GM18867 (cell line): ENCODE measurements around the gene C17orf58.
"Not testable (repeated sequence)": the region's sequence is repeated elsewhere in the genome, so short reads cannot be mapped to it uniquely, and the experiment has no call there.

Source experiments
- ATAC-seq: cut with Tn5 transposase; IDR thresholded peaks from one replicate; pipeline ENCODE4 v1.9.1; 2021; ENCODE audit warnings: mild to moderate bottlenecking, moderate library complexity; ENCODE audit not compliant: unreplicated experiment

C17orf58 gene

GRCh38 chr17:68006797-68007196 is 10.5 kb upstream of the C17orf58 start:
- no peak for ATAC-seq

GRCh38 chr17:68004201-68004600 is 7.9 kb upstream of the C17orf58 start:
- ATAC-seq: no peak

- ATAC-seq: no peak
These were observed 3.1 kb upstream of the C17orf58 start for GRCh38 chr17:67999291-67999911.

- ATAC-seq: no peak
These were observed 2.2 kb upstream of the C17orf58 start for GRCh38 chr17:67998466-67998865.

GRCh38 chr17:67995570-67996263 is 552 bp downstream of the C17orf58 start:
- ATAC-seq: no peak

- no peak for ATAC-seq
These were observed 1.3 kb downstream of the C17orf58 start for GRCh38 chr17:67994817-67995569.

- no peak for ATAC-seq
These were observed 2.3 kb downstream of the C17orf58 start for GRCh38 chr17:67993998-67994361.

GRCh38 chr17:67993153-67993997 is 2.9 kb downstream of the C17orf58 start:
- ATAC-seq: peak; percentile 78

GRCh38 chr17:67992548-67993152 is 3.6 kb downstream of the C17orf58 start:
- no peak for ATAC-seq

GRCh38 chr17:67990909-67991308 is 5.4 kb downstream of the C17orf58 start:
- no peak for ATAC-seq

- ATAC-seq: no peak
These were observed 12.9 kb downstream of the C17orf58 start for GRCh38 chr17:67983383-67983688.

GRCh38 chr17:67982686-67983382 is 13.4 kb downstream of the C17orf58 start:
- no peak for ATAC-seq

GRCh38 chr17:67982034-67982640 is 14.1 kb downstream of the C17orf58 start:
- ATAC-seq: no peak

- ATAC-seq: not testable (repeated sequence)
These were observed 15.4 kb downstream of the C17orf58 start for GRCh38 chr17:67980883-67981282.

- no peak for ATAC-seq
These were observed 15.8 kb downstream of the C17orf58 start for GRCh38 chr17:67980456-67980855.

- ATAC-seq: not testable (repeated sequence)
These were observed 20.0 kb downstream of the C17orf58 start for GRCh38 chr17:67976306-67976705.

GRCh38 chr17:67974598-67975066 is 21.6 kb downstream of the C17orf58 start:
- no peak for ATAC-seq

- ATAC-seq: no peak
These were observed 22.1 kb downstream of the C17orf58 start for GRCh38 chr17:67974185-67974584.

GRCh38 chr17:67970783-67971182 is 25.5 kb downstream of the C17orf58 start:
- no peak for ATAC-seq

GRCh38 chr17:67963145-67963572 is 33.1 kb downstream of the C17orf58 start:
- peak; percentile 58 for ATAC-seq
